Psoas muscle (tissue), 8 donors: Measurements from ENCODE around the gene UQCRQ. TPM values are rescaled to one million over a fixed set of nuclear protein-coding genes. Genes with fewer than 3 reads are reported as not detected.

Experiments
- ATAC-seq, 4 donors: fragments of 200-7000 bp; cut with Tn5 transposase; one replicate each; pipeline ENCODE4 v1.9.1; 2020; ENCODE audit warnings: moderate library complexity in 3 of 4, mild to moderate bottlenecking in 2 of 4
- DNase-seq, 2 donors: peaks; one replicate each; pipeline ENCODE4 v3.0.0-alpha.2; 2020
- H3K27ac ChIP-seq: fragments of 200-600 bp; one replicate; pipeline ENCODE4 v1.8.0; 2022
- H3K27me3 ChIP-seq, 3 donors: fragments of 200-600 bp in 1 of 3; one replicate each; pipeline versions ENCODE4 v1.6.1 to v1.8.0; 2013 to 2022; ENCODE audit warnings: low read length in 2 of 3, mild to moderate bottlenecking in 2 of 3, moderate library complexity in 1 of 3; ENCODE audit not compliant: insufficient read depth in 3 of 3
- H3K36me3 ChIP-seq, 2 donors: fragments of 200-600 bp in 1 of 2; one replicate each; pipeline versions ENCODE4 v1.6.1 to v1.8.0; 2013 to 2022; ENCODE audit warnings: low read depth in 1 of 2, mild to moderate bottlenecking in 1 of 2, moderate library complexity in 1 of 2; ENCODE audit not compliant: insufficient read depth in 1 of 2
- H3K4me1 ChIP-seq: fragments of 200-600 bp; one replicate; pipeline ENCODE4 v1.8.0; 2022
- H3K4me3 ChIP-seq: fragments of 200-600 bp; one replicate; pipeline ENCODE4 v1.8.0; 2022; ENCODE audit warnings: mild to moderate bottlenecking
- H3K9me3 ChIP-seq: fragments of 200-600 bp; one replicate; pipeline ENCODE4 v1.8.0; 2022
- WGBS, 3 donors: extraction: QIAGEN DNeasy Blood & Tissue Kit; methylation state at CpG; one replicate each; pipeline versions ENCODE4 v1.1.6 to v1.1.7; 2013; 5-methylcytosine and 5-hydroxymethylcytosine counted together
- intact Hi-C, 2 donors: fragments of 100-400 bp; cut with DNase I; formaldehyde crosslinking; loops; one replicate each; pipeline versions ENCODE4 v1.11.0 to v1.14.2; 2022
- polyA plus RNA-seq, 3 donors: library from polyadenylated mRNA; stranded (reverse); fragments of 200-250 nt; gene quantifications; one replicate each; pipeline ENCODE4 v1.2.3, GENCODE V29; 2013
- total RNA-seq, 4 donors: library from RNA; stranded (reverse); fragmentation: NEBNext Ultra II Directional in 2 of 4; extraction: Animal tissue kit (Norgen Biotek cat#: 25700) in 2 of 4; gene quantifications; one replicate each; pipeline versions ENCODE4 v1.2.1 to v1.2.4, GENCODE V29; 2021 to 2023
- TF ChIP-seq, protein P1 (sequence below): fragments of 200-600 bp; IDR thresholded peaks from one replicate; pipeline ENCODE4 v1.8.0; 2022; ENCODE audit warnings: antibody characterized with exemption
- donor health status: healthy with polysubstance abuse.
- donor health status: DM: no; HTN: no; CAD: no; lungs with moderate emphysema.
- donor health status: Bipolar disorder and iron deficiency.
- donor health status: healthy.
- donor health status: DM: yes; HTN: yes; CAD: no.
- donor health status: DM: no; HTN: no; CAD: no.
- donor health status: DM: no; HTN: no; CAD: no.
- donor health status: DM: yes; HTN: yes; CAD: no.

The UQCRQ gene
- total and polyA plus RNA-seq, 7 donors = 649 to 985 (median 866) TPM

DNA sequence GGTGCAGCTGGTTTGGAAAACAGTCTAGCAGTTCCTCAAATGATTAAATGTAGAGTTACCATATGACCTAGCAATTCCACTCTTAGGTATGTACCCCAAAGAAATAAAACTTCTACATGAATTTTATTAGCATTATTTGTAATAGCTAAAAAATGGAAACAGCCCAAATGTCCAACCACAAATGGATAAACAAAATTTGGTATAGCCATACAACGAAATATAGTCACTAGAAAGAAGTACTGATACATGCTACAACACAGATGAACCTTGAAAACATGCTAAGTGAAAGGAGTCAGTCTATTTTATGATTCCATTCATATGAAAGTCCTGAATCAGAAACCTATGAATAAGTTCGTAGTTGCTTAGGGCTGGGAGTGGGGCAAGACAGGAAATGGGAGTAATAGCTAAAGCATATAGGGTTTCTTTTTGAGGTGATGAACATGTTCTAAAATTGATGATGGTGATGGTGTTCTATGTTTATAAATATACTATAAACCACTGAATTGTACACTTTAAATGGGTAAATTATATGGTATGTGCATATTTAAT lies 6.5 kb upstream of the UQCRQ start:
- TF ChIP-seq, protein P1, sequence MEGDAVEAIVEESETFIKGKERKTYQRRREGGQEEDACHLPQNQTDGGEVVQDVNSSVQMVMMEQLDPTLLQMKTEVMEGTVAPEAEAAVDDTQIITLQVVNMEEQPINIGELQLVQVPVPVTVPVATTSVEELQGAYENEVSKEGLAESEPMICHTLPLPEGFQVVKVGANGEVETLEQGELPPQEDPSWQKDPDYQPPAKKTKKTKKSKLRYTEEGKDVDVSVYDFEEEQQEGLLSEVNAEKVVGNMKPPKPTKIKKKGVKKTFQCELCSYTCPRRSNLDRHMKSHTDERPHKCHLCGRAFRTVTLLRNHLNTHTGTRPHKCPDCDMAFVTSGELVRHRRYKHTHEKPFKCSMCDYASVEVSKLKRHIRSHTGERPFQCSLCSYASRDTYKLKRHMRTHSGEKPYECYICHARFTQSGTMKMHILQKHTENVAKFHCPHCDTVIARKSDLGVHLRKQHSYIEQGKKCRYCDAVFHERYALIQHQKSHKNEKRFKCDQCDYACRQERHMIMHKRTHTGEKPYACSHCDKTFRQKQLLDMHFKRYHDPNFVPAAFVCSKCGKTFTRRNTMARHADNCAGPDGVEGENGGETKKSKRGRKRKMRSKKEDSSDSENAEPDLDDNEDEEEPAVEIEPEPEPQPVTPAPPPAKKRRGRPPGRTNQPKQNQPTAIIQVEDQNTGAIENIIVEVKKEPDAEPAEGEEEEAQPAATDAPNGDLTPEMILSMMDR = no peak
- Histone ChIP-seq H3K36me3 (no peaks in the 10 kb centered on the region), H3K9me3 (no peaks in the 10 kb centered on the region), H3K27ac (no peak overlapping the region), H3K4me3 (no peak overlapping the region), H3K4me1 (no peaks in the 10 kb centered on the region), H3K27me3 (no peaks in the 10 kb centered on the region)
- no peak for DNase-seq
- intact Hi-C loops = loop anchor here in 1 of 2 donors (10.0 kb wide), 1 partner anchor 485 kb away; no protein-coding TSS in a partner anchor
- 74 to 75% (median 75%) methylated on average over 2 of the region's 2 CpGs for WGBS, 3 donors
- ATAC-seq = no peak

DNA sequence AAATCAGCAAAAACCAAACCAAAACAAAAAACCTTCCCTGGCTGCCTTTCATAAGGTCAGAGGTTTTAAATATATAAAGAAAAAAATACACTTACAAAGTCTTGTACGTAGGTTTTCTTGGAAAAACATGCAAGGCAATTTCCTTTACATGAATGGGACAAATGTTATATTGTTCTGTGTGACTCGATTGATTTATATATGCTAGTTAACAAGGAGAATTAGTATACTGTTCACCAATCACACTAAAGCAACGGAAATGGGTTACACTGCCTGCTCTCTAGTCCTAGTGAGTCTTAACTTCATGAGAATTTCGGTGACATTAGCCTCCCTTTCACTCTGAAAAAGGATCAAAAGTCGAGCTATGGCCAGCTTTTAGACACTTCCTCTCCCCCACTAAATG lies 5.7 kb upstream of the UQCRQ start:
- TF ChIP-seq, protein P1 = no peak
- H3K9me3 ChIP-seq = no peaks in the 10 kb centered on the region
- no peaks in the 10 kb centered on the region for H3K27me3 ChIP-seq
- H3K27ac ChIP-seq = no peak overlapping the region
- H3K4me3 ChIP-seq = no peak overlapping the region
- intact Hi-C loops = loop anchor here in 1 of 2 donors (10.0 kb wide), 1 partner anchor 486 kb away; no protein-coding TSS in a partner anchor
- no peaks in the 10 kb centered on the region for H3K36me3 ChIP-seq
- peaks cover 2% of the 10 kb centered on the region for H3K4me1 ChIP-seq
- DNase-seq = no peak
- ATAC-seq = no peak
- 65 to 67% (median 65%) methylated on average over 5 of the region's 5 CpGs for WGBS, 3 donors

DNA sequence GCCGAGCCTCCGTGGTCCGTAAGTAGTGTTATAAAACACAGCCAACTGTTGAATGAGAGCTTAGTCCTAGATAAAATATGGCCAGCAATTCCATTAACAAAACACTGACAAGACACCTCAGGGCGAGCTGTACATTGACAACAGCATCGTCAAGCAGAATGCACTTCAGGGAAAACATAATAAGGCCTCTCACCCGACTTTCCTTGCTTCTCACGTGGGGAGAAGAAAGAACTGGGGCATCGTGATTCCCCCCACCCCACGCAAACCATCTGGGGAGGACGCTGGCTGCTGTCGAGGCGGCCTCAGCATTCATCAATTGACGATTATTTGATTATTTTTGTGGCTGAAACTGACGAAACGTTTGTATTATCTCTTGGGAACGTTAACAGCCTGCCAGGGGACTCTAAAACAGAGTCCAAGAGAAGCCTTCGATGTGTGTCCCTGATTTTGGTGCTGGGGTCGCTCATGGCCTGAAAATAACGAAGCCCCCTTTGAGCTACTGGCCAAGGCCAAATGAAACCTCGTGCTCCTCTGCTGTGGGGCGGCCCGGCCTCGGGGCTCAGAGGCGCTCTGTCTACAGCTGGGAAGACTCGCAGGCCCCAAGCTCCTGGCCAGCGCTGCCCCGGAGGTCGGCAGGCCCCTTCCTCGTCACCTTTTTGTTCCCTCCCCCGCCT lies 637 bp upstream of the UQCRQ start:
- H3K9me3 ChIP-seq = no peaks in the 10 kb centered on the region
- H3K4me3 ChIP-seq = peak overlapping the region; percentile 99
- TF ChIP-seq, protein P1 = no peak
- DNase-seq (no peak), ATAC-seq (peak; percentile 48 to 63 (median 54))
- H3K36me3 ChIP-seq = peaks cover 7 to 36% of the 10 kb centered on the region in 2 donors
- intact Hi-C loops = loop anchor here in 1 of 2 donors (5.0 to 10.0 kb wide), 2 partner anchors 34 to 491 kb away; partner anchors contain the start of gene SHROOM1
- peaks cover 24% of the 10 kb centered on the region for H3K4me1 ChIP-seq
- no peaks in the 10 kb centered on the region for H3K27me3 ChIP-seq
- H3K27ac ChIP-seq = peak overlapping the region; percentile 97
- 29 to 37% (median 32%) methylated on average over 28 to 30 of the region's 30 CpGs for WGBS, 3 donors

DNA sequence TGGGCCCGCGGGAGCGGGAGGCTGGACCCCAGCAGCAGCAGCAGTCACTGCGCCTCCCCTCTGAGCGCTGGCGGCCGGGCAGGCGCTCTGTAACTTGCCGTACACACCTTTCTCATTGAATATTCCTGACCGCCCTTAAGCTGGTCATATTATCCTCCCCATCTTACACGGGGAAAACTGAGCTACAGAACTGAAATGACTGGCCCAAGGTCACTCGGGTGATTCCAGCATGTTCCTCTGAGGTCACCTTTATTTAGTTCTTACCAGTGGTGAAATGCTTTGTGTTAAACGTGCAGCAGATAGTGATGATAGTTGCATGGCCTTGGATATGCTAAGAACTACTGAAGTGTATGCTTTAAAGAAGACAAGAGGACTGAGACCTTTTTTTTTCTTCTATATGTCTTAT lies 607 bp downstream of the UQCRQ start:
- Histone ChIP-seq H3K4me1 (peaks cover 30% of the 10 kb centered on the region), H3K27ac (peak overlapping the region; percentile 97), H3K9me3 (no peaks in the 10 kb centered on the region), H3K36me3 (peaks cover 7 to 48% of the 10 kb centered on the region in 2 donors), H3K4me3 (peak overlapping the region; percentile 99), H3K27me3 (no peaks in the 10 kb centered on the region)
- intact Hi-C loops = loop anchor here in 1 of 2 donors (5.0 to 10.0 kb wide), 2 partner anchors 35 to 492 kb away; partner anchors contain the start of gene SHROOM1
- DNase-seq (no peak), ATAC-seq (no peak)
- 0 to 1% (median 1%) methylated on average over 13 of the region's 13 CpGs for WGBS, 3 donors
- TF ChIP-seq, protein P1 = no peak
